Loucy (cell line): ENCODE results near the gene GRID2.
"Not testable (repeated sequence)": the region's sequence is repeated elsewhere in the genome, so short reads cannot be mapped to it uniquely, and the experiment has no call there.

ENCODE experiments used
- H2AFZ ChIP-seq: fragments of 200-600 bp; sonication (generic); 2 replicates; pipeline ENCODE4 v1.6.0; 2016; ENCODE audit warnings: antibody characterized with exemption, mild to moderate bottlenecking, low read length, moderate library complexity
- H3F3A ChIP-seq: fragments of 200-600 bp; 2 replicates; pipeline ENCODE4 v1.6.0; 2016; ENCODE audit warnings: antibody characterized with exemption, low read depth, mild to moderate bottlenecking
- H3K27me3 ChIP-seq: fragments of 200-600 bp; sonication (generic); 2 replicates; pipeline ENCODE4 v1.6.1; 2014; ENCODE audit warnings: low read length, mild to moderate bottlenecking; ENCODE audit not compliant: insufficient read depth, poor library complexity, severe bottlenecking
- H3K36me3 ChIP-seq: fragments of 200-600 bp; sonication (generic); 2 replicates; pipeline ENCODE4 v1.6.1; 2016; ENCODE audit warnings: low read length; ENCODE audit not compliant: insufficient read depth
- H3K4me1 ChIP-seq: fragments of 200-600 bp; sonication (generic); 2 replicates; pipeline ENCODE4 v1.5.1; 2014; ENCODE audit warnings: low read length, mild to moderate bottlenecking; ENCODE audit not compliant: insufficient read depth, poor library complexity, severe bottlenecking
- H3K4me2 ChIP-seq: fragments of 200-600 bp; sonication (generic); 2 replicates; pipeline ENCODE4 v1.6.0; 2014; ENCODE audit warnings: antibody characterized with exemption, low read length, low read depth, mild to moderate bottlenecking; ENCODE audit not compliant: poor library complexity, severe bottlenecking
- H3K4me3 ChIP-seq: fragments of 200-600 bp; sonication (generic); 2 replicates; pipeline ENCODE4 v1.5.1; 2014; ENCODE audit warnings: low read length, mild to moderate bottlenecking, mixed read lengths; ENCODE audit not compliant: poor library complexity, severe bottlenecking
- H3K79me2 ChIP-seq: fragments of 200-600 bp; sonication (generic); 2 replicates; pipeline ENCODE4 v1.6.1; 2014; ENCODE audit warnings: low read length; ENCODE audit not compliant: insufficient read depth
- H3K9ac ChIP-seq: fragments of 200-600 bp; sonication (generic); 2 replicates; pipeline ENCODE4 v1.6.0; 2014; ENCODE audit warnings: mild to moderate bottlenecking, low read depth, low read length, moderate library complexity; ENCODE audit not compliant: poor library complexity, severe bottlenecking
- H3K9me2 ChIP-seq: fragments of 200-600 bp; sonication (generic); replicated peaks from 2 replicates; pipeline ENCODE4 v1.6.1; 2016; ENCODE audit warnings: low read depth, low read length, mixed read lengths
- H3K9me3 ChIP-seq: fragments of 200-600 bp; sonication (generic); 2 replicates; pipeline ENCODE4 v1.6.1; 2014; ENCODE audit warnings: mild to moderate bottlenecking, antibody characterized with exemption, low read length, low read depth; ENCODE audit not compliant: insufficient read depth
- H4K20me1 ChIP-seq: fragments of 200-600 bp; sonication (generic); 2 replicates; pipeline ENCODE4 v1.6.0; 2014; ENCODE audit warnings: antibody characterized with exemption, low read length, mild to moderate bottlenecking; ENCODE audit not compliant: insufficient read depth, poor library complexity, severe bottlenecking
- EZH2phosphoT487 ChIP-seq: fragments of 200-600 bp; IDR thresholded peaks from 2 replicates; pipeline ENCODE4 v1.6.1; 2018; ENCODE audit warnings: antibody characterized with exemption, mild to moderate bottlenecking, moderate library complexity, borderline replicate concordance
- TF ChIP-seq, protein P1 (sequence below): fragments of 200-600 bp; sonication (generic); conservative IDR thresholded peaks from 2 replicates; pipeline ENCODE4 v1.5.1; 2014; ENCODE audit warnings: mild to moderate bottlenecking, antibody characterized with exemption, low read length

Gene GRID2

DNA sequence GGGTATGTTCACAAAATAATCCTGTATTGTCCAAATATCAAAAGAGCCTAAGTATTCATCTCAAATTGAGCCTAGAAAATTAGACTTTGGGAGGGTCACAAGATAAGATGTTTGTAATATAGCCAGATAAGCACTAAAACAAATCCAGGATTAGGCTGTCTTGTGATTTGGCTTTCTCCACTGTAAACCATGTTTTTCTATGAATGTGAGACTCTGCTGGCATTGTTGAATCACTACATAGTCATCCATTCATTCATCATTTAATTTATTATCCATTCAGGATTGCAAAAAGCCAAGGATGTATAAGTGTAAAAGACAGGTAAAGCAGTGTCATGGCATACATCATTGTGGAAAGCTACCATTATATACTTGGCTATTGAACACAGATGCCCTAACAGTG lies 148.0 kb downstream of the GRID2 start:
- H3K9me2 ChIP-seq = no peaks in the 10 kb centered on the region
- no peak overlapping the region for H2AFZ ChIP-seq
- no peak for TF ChIP-seq EZH2phosphoT487
- TF ChIP-seq, protein P1, sequence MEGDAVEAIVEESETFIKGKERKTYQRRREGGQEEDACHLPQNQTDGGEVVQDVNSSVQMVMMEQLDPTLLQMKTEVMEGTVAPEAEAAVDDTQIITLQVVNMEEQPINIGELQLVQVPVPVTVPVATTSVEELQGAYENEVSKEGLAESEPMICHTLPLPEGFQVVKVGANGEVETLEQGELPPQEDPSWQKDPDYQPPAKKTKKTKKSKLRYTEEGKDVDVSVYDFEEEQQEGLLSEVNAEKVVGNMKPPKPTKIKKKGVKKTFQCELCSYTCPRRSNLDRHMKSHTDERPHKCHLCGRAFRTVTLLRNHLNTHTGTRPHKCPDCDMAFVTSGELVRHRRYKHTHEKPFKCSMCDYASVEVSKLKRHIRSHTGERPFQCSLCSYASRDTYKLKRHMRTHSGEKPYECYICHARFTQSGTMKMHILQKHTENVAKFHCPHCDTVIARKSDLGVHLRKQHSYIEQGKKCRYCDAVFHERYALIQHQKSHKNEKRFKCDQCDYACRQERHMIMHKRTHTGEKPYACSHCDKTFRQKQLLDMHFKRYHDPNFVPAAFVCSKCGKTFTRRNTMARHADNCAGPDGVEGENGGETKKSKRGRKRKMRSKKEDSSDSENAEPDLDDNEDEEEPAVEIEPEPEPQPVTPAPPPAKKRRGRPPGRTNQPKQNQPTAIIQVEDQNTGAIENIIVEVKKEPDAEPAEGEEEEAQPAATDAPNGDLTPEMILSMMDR = no peak
- H3F3A ChIP-seq = no peaks in the 10 kb centered on the region
- H3K27me3 ChIP-seq = no peaks in the 10 kb centered on the region
- H3K9me3 ChIP-seq = no peaks in the 10 kb centered on the region
- H3K36me3 ChIP-seq = no peaks in the 10 kb centered on the region
- H4K20me1 ChIP-seq = no peaks in the 10 kb centered on the region
- no peak overlapping the region for H3K9ac ChIP-seq
- H3K79me2 ChIP-seq = no peaks in the 10 kb centered on the region
- H3K4me2 ChIP-seq = no peak overlapping the region
- no peaks in the 10 kb centered on the region for H3K4me1 ChIP-seq
- H3K4me3 ChIP-seq = no peak overlapping the region

- H3K79me2 ChIP-seq, H2AFZ ChIP-seq, H3K9me3 ChIP-seq, H3K9me2 ChIP-seq, H3K4me1 ChIP-seq, H3K4me3 ChIP-seq, H3K36me3 ChIP-seq, H3F3A ChIP-seq, H3K9ac ChIP-seq, H4K20me1 ChIP-seq, H3K4me2 ChIP-seq, H3K27me3 ChIP-seq: not testable (repeated sequence)
These were observed 148.6 kb downstream of the GRID2 start for GRCh38 chr4:92452383-92452782.

GRCh38 chr4:92455329-92455839 lies 151.6 kb downstream of the GRID2 start:
- H3K4me2 ChIP-seq = no peak overlapping the region

GRCh38 chr4:92455951-92456350 lies 152.2 kb downstream of the GRID2 start:
- Histone ChIP-seq H3K4me2 (no peak overlapping the region), H2AFZ (no peak overlapping the region), H3K4me3 (no peak overlapping the region), H3F3A (no peaks in the 10 kb centered on the region), H3K79me2 (no peaks in the 10 kb centered on the region), H3K9me2 (no peaks in the 10 kb centered on the region), H3K27me3 (no peaks in the 10 kb centered on the region), H3K9ac (no peak overlapping the region), H3K9me3 (no peaks in the 10 kb centered on the region), H4K20me1 (no peaks in the 10 kb centered on the region), H3K4me1 (no peaks in the 10 kb centered on the region), H3K36me3 (no peaks in the 10 kb centered on the region)
- no peak for TF ChIP-seq EZH2phosphoT487
- TF ChIP-seq, protein P1 = no peak

More at GRCh38 chr4:92455329-92455839, 151.6 kb downstream of the GRID2 start:
- Histone ChIP-seq H3K9me2 (no peaks in the 10 kb centered on the region), H3K79me2 (no peaks in the 10 kb centered on the region), H3K4me3 (no peak overlapping the region), H3K9me3 (no peaks in the 10 kb centered on the region), H4K20me1 (no peaks in the 10 kb centered on the region), H2AFZ (no peak overlapping the region), H3K9ac (no peak overlapping the region), H3K36me3 (no peaks in the 10 kb centered on the region), H3K4me1 (no peaks in the 10 kb centered on the region), H3K27me3 (no peaks in the 10 kb centered on the region), H3F3A (no peaks in the 10 kb centered on the region)
- TF ChIP-seq, protein P1 = no peak
- no peak for TF ChIP-seq EZH2phosphoT487
